CD8-positive, alpha-beta memory T cell (primary cell): ENCODE results near the gene MRFAP1L1. TPM values are rescaled to one million over a fixed set of nuclear protein-coding genes. Genes with fewer than 3 reads are reported as not detected.

Experiments
- CTCF ChIA-PET: fragments of 350-600 bp; sonication (Branson Sonifier 250); formaldehyde crosslinking; loops from one replicate; lab custom pipeline; 2021; ENCODE audit warnings: antibody characterized with exemption; lab: Charles Lee
- POLR2A ChIA-PET: fragments of 350-600 bp; sonication (Branson Sonifier 250); formaldehyde crosslinking; loops from one replicate; lab custom pipeline; 2021; ENCODE audit warnings: antibody characterized with exemption; lab: Charles Lee
- DNase-seq, 5 donors: peaks; one replicate each; pipeline versions ENCODE4 v3.0.0 to v3.0.0-alpha.2; 2020 to 2022; ENCODE audit warnings: mixed read lengths in 1 of 5
- H3K27ac ChIP-seq: one replicate; pipeline ENCODE4 v1.7.0; 2013; ENCODE audit warnings: low read depth, mild to moderate bottlenecking, low read length, moderate library complexity
- H3K27me3 ChIP-seq: 2 replicates; pipeline ENCODE4 v1.7.0; 2013; ENCODE audit warnings: low read length, mild to moderate bottlenecking; ENCODE audit not compliant: insufficient read depth, poor library complexity, severe bottlenecking
- H3K36me3 ChIP-seq: 2 replicates; pipeline ENCODE4 v1.7.0; 2013; ENCODE audit warnings: mild to moderate bottlenecking, low read length, moderate library complexity; ENCODE audit not compliant: insufficient read depth
- H3K4me1 ChIP-seq: 2 replicates; pipeline ENCODE4 v1.7.0; 2013; ENCODE audit warnings: mild to moderate bottlenecking, low read length, moderate library complexity; ENCODE audit not compliant: insufficient read depth
- H3K4me3 ChIP-seq: 2 replicates; pipeline ENCODE4 v1.7.0; 2013; ENCODE audit warnings: mild to moderate bottlenecking, low read length
- H3K9me3 ChIP-seq: 2 replicates; pipeline ENCODE4 v1.7.0; 2013; ENCODE audit warnings: mild to moderate bottlenecking, low read length
- H3K27ac Mint-ChIP-seq, 8 donors: one replicate each; pipeline ENCODE4 v1.8.0; 2020 to 2021; ENCODE audit warnings: mixed read lengths in 8 of 8, mild to moderate bottlenecking in 6 of 8, inconsistent platforms in 3 of 8, moderate library complexity in 3 of 8
- H3K27me3 Mint-ChIP-seq, 2 donors: one replicate each; pipeline ENCODE4 v1.8.0; 2020 to 2021; ENCODE audit warnings: mixed read lengths in 2 of 2, mild to moderate bottlenecking in 1 of 2, moderate library complexity in 1 of 2
- H3K36me3 Mint-ChIP-seq, 3 donors: one replicate each; pipeline ENCODE4 v1.8.0; 2020 to 2021; ENCODE audit warnings: mixed read lengths in 3 of 3, inconsistent platforms in 1 of 3, mild to moderate bottlenecking in 1 of 3
- H3K4me1 Mint-ChIP-seq, 3 donors: one replicate each; pipeline ENCODE4 v1.8.0; 2020 to 2021; ENCODE audit warnings: mixed read lengths in 3 of 3, inconsistent platforms in 1 of 3, mild to moderate bottlenecking in 1 of 3
- H3K4me3 Mint-ChIP-seq, 7 donors: one replicate each; pipeline ENCODE4 v1.8.0; 2020 to 2021; ENCODE audit warnings: mixed read lengths in 7 of 7, mild to moderate bottlenecking in 6 of 7, moderate library complexity in 4 of 7, inconsistent platforms in 2 of 7
- H3K9me3 Mint-ChIP-seq, 5 donors: one replicate each; pipeline ENCODE4 v1.8.0; 2020 to 2022; ENCODE audit warnings: mixed read lengths in 5 of 5, mild to moderate bottlenecking in 3 of 5, moderate library complexity in 2 of 5, inconsistent platforms in 1 of 5
- polyA plus RNA-seq: library from polyadenylated mRNA; unstranded; fragments of 300-500 nt; fragmentation: Illumina TruSeq; gene quantifications from one replicate; pipeline ENCODE4 v1.2.3, GENCODE V29; 2021
- total RNA-seq, 2 experiments: library from RNA; stranded (reverse); gene quantifications; one replicate each; pipeline ENCODE4 v1.2.3, GENCODE V29; 2021

Gene MRFAP1L1
- total and polyA plus RNA-seq, 3 experiments from 2014 or later = 54.9 to 142 (median 55.9) TPM

DNA sequence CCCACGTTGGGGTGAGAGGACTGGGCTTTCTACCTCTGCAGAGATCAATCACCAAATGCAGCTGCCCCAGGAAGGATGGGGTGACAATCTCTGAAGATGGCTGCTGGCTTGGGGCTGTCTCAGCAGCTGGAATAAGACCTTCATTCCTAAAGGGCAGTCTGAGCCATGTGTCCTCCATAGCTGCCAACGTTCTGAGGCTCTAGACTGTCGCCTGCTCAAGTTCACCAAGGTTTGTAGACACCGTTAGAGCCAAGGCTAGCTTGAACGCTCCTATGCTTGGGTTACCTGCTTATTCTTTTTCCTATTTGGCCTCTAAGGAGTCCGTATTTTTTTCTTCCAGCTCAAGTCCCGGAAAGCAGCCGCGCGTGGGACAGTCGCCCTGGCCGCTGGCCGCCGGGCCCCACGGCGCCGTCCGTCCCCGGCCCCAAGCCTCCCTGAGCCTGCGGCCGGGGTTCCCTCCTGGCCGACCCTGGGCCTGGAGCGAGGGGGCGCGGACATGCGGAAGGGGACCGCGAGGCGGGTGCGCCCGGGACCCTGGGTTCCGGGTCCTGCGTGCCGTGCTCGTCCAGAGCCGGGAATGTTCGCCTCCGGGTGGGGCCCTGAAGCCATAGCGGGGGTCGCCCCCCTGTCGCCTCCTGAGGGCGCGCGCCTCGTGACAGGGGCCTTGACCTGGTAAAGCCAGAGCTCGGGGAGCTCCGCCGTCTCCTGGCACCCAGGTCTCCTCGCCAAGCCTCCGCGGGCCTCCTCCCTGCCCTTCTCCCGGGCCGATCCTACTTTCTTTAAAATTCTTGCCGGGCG, 45.9 kb downstream of the MRFAP1L1 start:
- DNase-seq = no peak
- ChIA-PET CTCF (interaction anchor here (0.6 to 2.3 kb wide), 10 partner anchors 10 to 404 kb away, joined by 3 to 11 read pairs (median 3); partner anchors contain the start of genes GRPEL1, KIAA0232 and MRFAP1), POLR2A (interaction anchor here (0.6 to 1.1 kb wide), 5 partner anchors 10 to 46 kb away, joined by 3 to 4 read pairs (median 3); partner anchors contain the start of gene MRFAP1L1)
- no peak overlapping the region for H3K4me3 ChIP-seq
- H3K27ac Mint-ChIP-seq = peak overlapping the region in 1 of 8 donors; percentile 24
- no peaks in the 10 kb centered on the region for H3K9me3 Mint-ChIP-seq
- peaks cover 0 to 4% (median 0%) of the 10 kb centered on the region in 3 donors for H3K36me3 Mint-ChIP-seq
- H3K4me1 Mint-ChIP-seq = peaks cover 4 to 8% (median 5%) of the 10 kb centered on the region in 3 donors
- no peak overlapping the region for H3K27ac ChIP-seq
- no peaks in the 10 kb centered on the region for H3K9me3 ChIP-seq
- H3K4me1 ChIP-seq = peaks cover 15% of the 10 kb centered on the region
- H3K27me3 ChIP-seq = no peaks in the 10 kb centered on the region
- H3K4me3 Mint-ChIP-seq = peak overlapping the region in 4 of 7 donors; percentile 19 to 70 (median 38)
- H3K36me3 ChIP-seq = no peaks in the 10 kb centered on the region
- H3K27me3 Mint-ChIP-seq = peaks cover 11 to 17% of the 10 kb centered on the region in 2 donors

DNA sequence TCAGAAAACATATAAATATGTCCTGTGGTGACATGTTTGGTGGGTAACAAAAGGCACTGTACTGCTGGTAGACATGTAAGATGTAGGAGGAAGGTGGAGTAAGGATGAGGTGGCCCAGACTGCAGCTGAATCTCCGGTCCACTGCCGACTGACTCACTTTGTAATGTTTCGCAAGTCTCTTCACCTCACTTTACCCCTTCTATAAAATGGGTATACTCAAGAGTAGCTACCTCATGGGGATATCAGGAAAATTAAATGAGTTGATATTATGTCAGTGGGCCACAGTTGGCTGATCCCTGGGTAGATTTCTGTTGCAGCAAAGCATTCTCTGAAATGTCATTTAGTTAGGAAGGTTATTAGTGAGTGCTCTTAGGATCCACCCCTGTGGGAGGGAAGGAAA, 47.1 kb downstream of the MRFAP1L1 start:
- Histone ChIP-seq H3K36me3 (no peaks in the 10 kb centered on the region), H3K27me3 (no peaks in the 10 kb centered on the region), H3K4me1 (peaks cover 15% of the 10 kb centered on the region), H3K9me3 (no peaks in the 10 kb centered on the region), H3K4me3 (no peak overlapping the region), H3K27ac (no peak overlapping the region)
- ChIA-PET CTCF (interaction anchor here (0.7 to 2.3 kb wide), 4 partner anchors 13 to 264 kb away, joined by 3 to 6 read pairs (median 3); partner anchors contain the start of gene BLOC1S4), POLR2A (interaction anchor here (0.6 kb wide), 1 partner anchor 1282 kb away, joined by 4 read pairs; no protein-coding TSS in a partner anchor)
- Mint-ChIP-seq H3K4me1 (peaks cover 6 to 16% (median 7%) of the 10 kb centered on the region in 3 donors), H3K9me3 (no peaks in the 10 kb centered on the region), H3K27ac (peak overlapping the region in 1 of 8 donors; percentile 7), H3K27me3 (peaks cover 9 to 17% of the 10 kb centered on the region in 2 donors), H3K36me3 (peaks cover 0 to 2% (median 0%) of the 10 kb centered on the region in 3 donors), H3K4me3 (peak overlapping the region in 1 of 7 donors; percentile 24)
- DNase-seq = no peak

DNA sequence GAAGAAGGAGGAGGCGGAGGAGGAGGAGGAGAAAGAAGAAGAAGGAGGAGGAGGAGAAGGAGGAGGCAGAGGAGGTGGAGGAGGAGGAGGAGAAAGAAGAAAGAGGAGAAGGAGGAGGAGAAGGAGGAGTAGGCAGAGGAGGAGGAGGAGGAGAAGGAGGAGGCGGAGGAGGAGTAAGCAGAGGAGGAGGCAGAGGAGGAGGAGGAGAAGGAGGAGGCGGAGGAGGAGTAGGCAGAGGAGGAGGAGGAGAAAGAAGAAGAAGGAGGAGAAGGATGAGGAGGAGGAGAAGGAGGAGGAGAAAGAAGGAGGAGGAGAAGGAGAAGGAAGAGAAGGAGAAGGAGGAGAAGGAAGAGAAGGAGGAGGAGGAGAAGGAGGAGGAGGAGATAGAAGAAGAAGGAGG, 49.2 kb downstream of the MRFAP1L1 start:
- H3K36me3 ChIP-seq = no peaks in the 10 kb centered on the region
- Mint-ChIP-seq H3K36me3 (peaks cover 0 to 2% (median 0%) of the 10 kb centered on the region in 3 donors), H3K27ac (no peak overlapping the region), H3K4me3 (no peak overlapping the region), H3K27me3 (peaks cover 9 to 17% of the 10 kb centered on the region in 2 donors), H3K4me1 (peaks cover 6 to 16% (median 7%) of the 10 kb centered on the region in 3 donors), H3K9me3 (no peaks in the 10 kb centered on the region)
- no peaks in the 10 kb centered on the region for H3K27me3 ChIP-seq
- H3K9me3 ChIP-seq = no peaks in the 10 kb centered on the region
- ChIA-PET CTCF (interaction anchor here (1.7 to 2.4 kb wide), 2 partner anchors 13 to 213 kb away, joined by 5 to 7 read pairs; a partner anchor contains a TSS), POLR2A (no interaction called here)
- H3K4me1 ChIP-seq = peaks cover 15% of the 10 kb centered on the region
- no peak for DNase-seq
- no peak overlapping the region for H3K4me3 ChIP-seq
- no peak overlapping the region for H3K27ac ChIP-seq

DNA sequence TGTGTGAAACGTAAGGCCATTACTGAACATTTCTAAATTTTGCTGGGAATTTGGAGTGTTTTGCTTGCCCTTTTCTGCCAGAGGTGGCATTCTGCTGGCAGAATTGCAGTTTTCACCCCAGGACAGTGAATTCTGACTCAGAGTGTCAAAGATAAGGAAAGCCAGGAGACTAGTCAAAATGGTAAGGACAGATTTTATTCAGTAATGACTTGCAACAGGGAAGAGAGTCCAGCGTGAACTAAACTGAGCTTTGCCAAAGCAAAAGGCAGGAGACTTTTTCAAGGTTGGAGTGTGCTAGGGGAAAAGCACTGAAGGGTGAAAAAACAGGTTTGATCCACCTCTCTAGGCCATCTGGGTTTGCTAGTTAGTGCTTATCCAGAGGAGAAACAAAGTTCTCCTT, 49.8 kb downstream of the MRFAP1L1 start:
- peaks cover 9 to 17% of the 10 kb centered on the region in 2 donors for H3K27me3 Mint-ChIP-seq
- ChIA-PET CTCF (interaction anchor here (1.3 to 2.4 kb wide), 7 partner anchors 13 to 213 kb away, joined by 3 to 7 read pairs (median 5); partner anchors contain the start of genes MRFAP1 and MRFAP1L1), POLR2A (no interaction called here)
- no peak overlapping the region for H3K27ac ChIP-seq
- H3K9me3 Mint-ChIP-seq = no peaks in the 10 kb centered on the region
- H3K27ac Mint-ChIP-seq = no peak overlapping the region
- peaks cover 11% of the 10 kb centered on the region for H3K4me1 ChIP-seq
- H3K4me1 Mint-ChIP-seq = peaks cover 6 to 16% (median 7%) of the 10 kb centered on the region in 3 donors
- no peak for DNase-seq
- H3K36me3 Mint-ChIP-seq = peaks cover 0 to 2% (median 0%) of the 10 kb centered on the region in 3 donors
- H3K36me3 ChIP-seq = no peaks in the 10 kb centered on the region
- peak overlapping the region in 1 of 7 donors; percentile 11 for H3K4me3 Mint-ChIP-seq
- H3K4me3 ChIP-seq = no peak overlapping the region
- no peaks in the 10 kb centered on the region for H3K9me3 ChIP-seq
- no peaks in the 10 kb centered on the region for H3K27me3 ChIP-seq

DNA sequence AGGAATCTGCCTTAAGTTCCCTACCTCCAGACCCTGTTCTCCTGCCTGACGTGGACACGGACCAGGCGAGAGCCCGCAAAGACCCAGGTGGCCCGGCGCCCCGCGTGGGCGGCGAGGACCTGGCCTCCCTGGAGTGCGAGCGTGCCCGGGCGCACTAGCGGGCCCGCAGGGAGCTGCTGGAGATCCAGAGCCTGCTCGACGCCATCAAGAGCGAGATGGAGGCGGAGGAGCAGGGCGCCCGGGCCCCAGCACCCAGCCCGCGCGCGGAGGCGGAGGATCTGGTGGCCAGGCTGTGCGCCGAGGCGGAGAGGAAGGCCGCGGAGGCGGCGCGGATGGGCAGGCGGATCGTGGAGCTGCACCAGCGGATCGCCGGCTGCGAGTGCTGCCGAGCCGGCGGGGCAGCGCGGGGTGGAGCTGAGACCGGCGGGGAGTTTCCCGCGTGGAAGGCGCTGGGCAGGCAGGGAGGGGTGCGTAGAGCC, 51.0 kb downstream of the MRFAP1L1 start:
- H3K4me1 ChIP-seq = peaks cover 7% of the 10 kb centered on the region
- Mint-ChIP-seq H3K4me1 (peaks cover 6 to 15% (median 7%) of the 10 kb centered on the region in 3 donors), H3K36me3 (peaks cover 0 to 2% (median 0%) of the 10 kb centered on the region in 3 donors), H3K27me3 (peaks cover 8 to 16% of the 10 kb centered on the region in 2 donors), H3K4me3 (peak overlapping the region; percentile 54 to 85 (median 69)), H3K9me3 (no peaks in the 10 kb centered on the region), H3K27ac (peak overlapping the region in 4 of 8 donors; percentile 7 to 77 (median 52))
- H3K27ac ChIP-seq = no peak overlapping the region
- ChIA-PET POLR2A (interaction anchor here (0.8 to 2.5 kb wide), 3 partner anchors 15 to 18 kb away, joined by 5 to 17 read pairs (median 11); partner anchors contain the start of gene MRFAP1), CTCF (interaction anchor here (1.3 to 2.4 kb wide), 7 partner anchors 15 to 215 kb away, joined by 3 to 7 read pairs (median 5); partner anchors contain the start of genes MRFAP1 and MRFAP1L1)
- no peaks in the 10 kb centered on the region for H3K36me3 ChIP-seq
- DNase-seq = peak; percentile 30 to 67 (median 52)
- no peaks in the 10 kb centered on the region for H3K9me3 ChIP-seq
- peak overlapping the region; percentile 5 for H3K4me3 ChIP-seq
- H3K27me3 ChIP-seq = no peaks in the 10 kb centered on the region

DNA sequence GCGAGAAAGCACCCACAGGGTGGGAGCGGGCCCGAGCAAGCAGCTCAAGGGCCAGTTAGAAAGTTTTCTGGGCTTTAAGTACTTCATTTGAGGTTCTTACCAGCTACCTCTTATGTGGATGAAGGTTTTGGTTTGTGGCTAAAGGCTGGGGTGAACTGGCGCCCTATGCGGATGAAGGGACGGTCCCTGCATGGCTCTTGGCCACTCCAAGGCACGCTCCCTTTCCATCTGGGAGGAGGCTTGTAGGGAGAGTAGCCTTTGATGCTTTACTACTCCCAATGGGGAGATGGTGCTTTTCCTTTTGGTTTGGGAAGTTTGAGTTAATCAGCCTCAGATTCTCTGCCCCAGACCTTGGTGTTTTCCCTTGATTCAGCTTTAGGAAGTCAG, 51.5 kb downstream of the MRFAP1L1 start:
- peaks cover 7% of the 10 kb centered on the region for H3K4me1 ChIP-seq
- ChIA-PET CTCF (interaction anchor here (0.8 to 2.4 kb wide), 7 partner anchors 15 to 201 kb away, joined by 3 to 7 read pairs (median 5); partner anchors contain the start of gene MRFAP1L1), POLR2A (interaction anchor here (1.9 to 2.5 kb wide), 2 partner anchors 16 to 17 kb away, joined by 11 to 17 read pairs; partner anchors contain the start of gene MRFAP1)
- no peaks in the 10 kb centered on the region for H3K27me3 ChIP-seq
- peaks cover 0 to 2% (median 0%) of the 10 kb centered on the region in 3 donors for H3K36me3 Mint-ChIP-seq
- peak overlapping the region; percentile 24 to 85 (median 69) for H3K4me3 Mint-ChIP-seq
- H3K9me3 ChIP-seq = no peaks in the 10 kb centered on the region
- peak overlapping the region; percentile 5 for H3K4me3 ChIP-seq
- peaks cover 6 to 13% (median 7%) of the 10 kb centered on the region in 3 donors for H3K4me1 Mint-ChIP-seq
- H3K27me3 Mint-ChIP-seq = peaks cover 5 to 12% of the 10 kb centered on the region in 2 donors
- H3K27ac Mint-ChIP-seq = peak overlapping the region in 2 of 8 donors; percentile 51 to 77
- H3K27ac ChIP-seq = no peak overlapping the region
- H3K9me3 Mint-ChIP-seq = peaks cover 0 to 2% (median 0%) of the 10 kb centered on the region in 5 donors
- no peaks in the 10 kb centered on the region for H3K36me3 ChIP-seq
- no peak for DNase-seq
